H1 (cell line): ENCODE results near the gene ZBTB20. TPM values are rescaled to one million over a fixed set of nuclear protein-coding genes. Genes with fewer than 3 reads are reported as not detected.

Source experiments
- CTCF ChIA-PET: fragments of 300-600 bp; sonication (Branson Sonifier 250); formaldehyde crosslinking; loops from one replicate; lab custom pipeline; 2021; ENCODE audit not compliant: partially characterized antibody; lab: Charles Lee
- POLR2A ChIA-PET: fragments of 300-600 bp; sonication (Branson Sonifier 250); formaldehyde crosslinking; loops from one replicate; lab custom pipeline; 2021; ENCODE audit warnings: inconsistent platforms; ENCODE audit not compliant: partially characterized antibody; lab: Charles Lee
- DNase-seq, 2 experiments: peaks; one replicate each; pipeline versions ENCODE4 v3.0.0 to v3.0.0-alpha.2; 2010 to 2022; ENCODE audit warnings: low spot score in 2 of 2, low read depth in 1 of 2, mixed read lengths in 1 of 2
- FAIRE-seq: peaks from 2 replicates; lab custom pipeline; 2011; peaks lifted over from hg19 to GRCh38; lab: Jason Lieb, UNC
- H2AFZ ChIP-seq: 2 replicates; pipeline ENCODE4 v1.8.1; 2012; ENCODE audit warnings: low read length, inconsistent platforms
- H2AK5ac ChIP-seq: 2 replicates; pipeline ENCODE4 v1.6.1; 2013; ENCODE audit warnings: low read depth, low read length
- H2BK120ac ChIP-seq: replicated peaks from 2 replicates; pipeline ENCODE3; 2013; ENCODE audit warnings: low read depth, low read length, inconsistent platforms
- H2BK12ac ChIP-seq: 2 replicates; pipeline ENCODE4 v1.6.1; 2013; ENCODE audit warnings: low read depth, low read length
- H2BK15ac ChIP-seq: 2 replicates; pipeline ENCODE4 v1.6.1; 2013; ENCODE audit warnings: low read length
- H2BK20ac ChIP-seq: 2 replicates; pipeline ENCODE4 v1.6.1; 2013; ENCODE audit warnings: low read length
- H2BK5ac ChIP-seq: 2 replicates; pipeline ENCODE4 v1.6.1; 2013; ENCODE audit warnings: low read depth, low read length
- H3K14ac ChIP-seq: 2 replicates; pipeline ENCODE4 v1.6.1; 2013; ENCODE audit warnings: inconsistent platforms; ENCODE audit not compliant: insufficient read length
- H3K18ac ChIP-seq: 2 replicates; pipeline ENCODE4 v1.6.1; 2013; ENCODE audit warnings: low read length; ENCODE audit errors: extremely low read depth
- H3K23ac ChIP-seq: 2 replicates; pipeline ENCODE4 v1.6.1; 2013; ENCODE audit warnings: inconsistent platforms; ENCODE audit not compliant: insufficient read length
- H3K23me2 ChIP-seq: 2 replicates; pipeline ENCODE4 v1.6.1; 2013; ENCODE audit warnings: low read depth, low read length
- H3K27ac ChIP-seq: 2 replicates; pipeline ENCODE4 v1.6.1; 2011; ENCODE audit warnings: low read depth, low read length, inconsistent platforms
- H3K27me3 ChIP-seq, 4 experiments: replicated peaks in 1 of 4; 1 replicate in 1 of 4; 2 replicates in 3 of 4; pipeline versions ENCODE4 v1.6.1 to v1.8.1; 2011 to 2013; ENCODE audit warnings: low read length in 3 of 4, mild to moderate bottlenecking in 3 of 4, inconsistent platforms in 2 of 4, mixed read lengths in 2 of 4, moderate library complexity in 1 of 4; ENCODE audit not compliant: control insufficient read depth in 3 of 4, insufficient read depth in 3 of 4; ENCODE audit errors: extremely low read depth in 1 of 4
- H3K36me3 ChIP-seq, 4 experiments: 2 replicates each; pipeline versions ENCODE4 v1.6.1 to v1.8.1; 2011 to 2013; ENCODE audit warnings: mild to moderate bottlenecking in 4 of 4, low read length in 3 of 4, moderate library complexity in 2 of 4, control low read depth in 1 of 4, inconsistent platforms in 1 of 4; ENCODE audit not compliant: insufficient read depth in 4 of 4, control insufficient read depth in 2 of 4
- H3K4ac ChIP-seq: replicated peaks from 2 replicates; pipeline ENCODE3; 2013; ENCODE audit warnings: low read length, low read depth, mixed read lengths, inconsistent platforms; ENCODE audit not compliant: insufficient read length
- H3K4me1 ChIP-seq, 4 experiments: replicated peaks in 1 of 4; 1 replicate in 1 of 4; 2 replicates in 3 of 4; pipeline versions ENCODE4 v1.6.1 to v1.8.1; 2011 to 2013; ENCODE audit warnings: low read length in 3 of 4, inconsistent platforms in 2 of 4, mixed read lengths in 1 of 4; ENCODE audit not compliant: insufficient read depth in 4 of 4, control insufficient read depth in 3 of 4
- H3K4me2 ChIP-seq, 2 experiments: 2 replicates each; pipeline versions ENCODE4 v1.6.1 to v1.8.1; 2011 to 2013; ENCODE audit warnings: low read depth in 2 of 2, low read length in 2 of 2, control low read depth in 1 of 2, inconsistent platforms in 1 of 2, mild to moderate bottlenecking in 1 of 2; ENCODE audit not compliant: insufficient read depth in 1 of 2
- H3K4me3 ChIP-seq, 4 experiments: fragments of 200-600, 300-600 bp in 1 of 4; sonication (generic), shearing (Covaris generic), sonication (Bioruptor Twin) in 1 of 4; 2 replicates each; pipeline versions ENCODE4 v1.5.1 to v1.8.1; 2011 to 2016; ENCODE audit warnings: low read length in 4 of 4, low read depth in 3 of 4, control low read depth in 2 of 4, inconsistent platforms in 2 of 4, mild to moderate bottlenecking in 2 of 4, mixed read lengths in 1 of 4, moderate library complexity in 1 of 4; ENCODE audit not compliant: insufficient read depth in 2 of 4; ENCODE audit errors: extremely low read depth in 1 of 4
- H3K56ac ChIP-seq: replicated peaks from 2 replicates; pipeline ENCODE3; 2013; ENCODE audit warnings: low read depth, mild to moderate bottlenecking, mixed read lengths, low read length, inconsistent platforms; ENCODE audit not compliant: insufficient read length
- H3K79me1 ChIP-seq: 2 replicates; pipeline ENCODE4 v1.6.1; 2013; ENCODE audit warnings: low read depth, low read length, control low read depth
- H3K79me2 ChIP-seq, 2 experiments: 2 replicates each; pipeline versions ENCODE4 v1.6.1 to v1.8.1; 2012 to 2013; ENCODE audit warnings: low read length in 2 of 2, mild to moderate bottlenecking in 2 of 2, inconsistent platforms in 1 of 2; ENCODE audit not compliant: insufficient read depth in 2 of 2, control insufficient read depth in 1 of 2
- H3K9ac ChIP-seq, 4 experiments: replicated peaks in 1 of 4; 1 replicate in 1 of 4; 2 replicates in 3 of 4; pipeline versions ENCODE4 v1.6.1 to v1.8.1; 2011 to 2013; ENCODE audit warnings: low read depth in 3 of 4, low read length in 3 of 4, control low read depth in 2 of 4, mild to moderate bottlenecking in 2 of 4, moderate library complexity in 2 of 4, inconsistent platforms in 1 of 4; ENCODE audit errors: extremely low read depth in 1 of 4
- H3K9me3 ChIP-seq, 2 experiments: 2 replicates each; pipeline versions ENCODE4 v1.6.1 to v1.8.1; 2012 to 2013; ENCODE audit warnings: mild to moderate bottlenecking in 2 of 2, moderate library complexity in 2 of 2, control low read depth in 1 of 2, inconsistent platforms in 1 of 2, low read depth in 1 of 2, low read length in 1 of 2, mixed read lengths in 1 of 2; ENCODE audit not compliant: insufficient read depth in 2 of 2
- H4K20me1 ChIP-seq, 2 experiments: replicated peaks in 1 of 2; 2 replicates each; pipeline versions ENCODE3 to v1.8.1; 2011 to 2013; ENCODE audit warnings: inconsistent platforms in 2 of 2, low read length in 2 of 2, mild to moderate bottlenecking in 1 of 2; ENCODE audit not compliant: insufficient read depth in 2 of 2, control insufficient read depth in 1 of 2
- H4K5ac ChIP-seq: 2 replicates; pipeline ENCODE4 v1.6.1; 2013; ENCODE audit warnings: low read length, low read depth, mixed read lengths, inconsistent platforms; ENCODE audit not compliant: insufficient read length
- H4K8ac ChIP-seq: 2 replicates; pipeline ENCODE4 v1.8.0; 2013; ENCODE audit warnings: mild to moderate bottlenecking, moderate library complexity, low read length, inconsistent platforms; ENCODE audit not compliant: insufficient read depth; ENCODE audit errors: extremely low read depth
- H4K91ac ChIP-seq: replicated peaks from 2 replicates; pipeline ENCODE3; 2013; ENCODE audit warnings: low read length, mixed read lengths, inconsistent platforms; ENCODE audit not compliant: insufficient read length
- CBX5 ChIP-seq: fragments of 300-800, 300-1000 bp; sonication (generic); IDR thresholded peaks from 2 replicates; pipeline ENCODE4 v1.7.1; 2016; ENCODE audit warnings: antibody characterized with exemption, low read length, low read depth
- CHD1 ChIP-seq: IDR thresholded peaks from 2 replicates; pipeline ENCODE4 v1.6.1; 2012; ENCODE audit warnings: low read depth, low read length, improper control_type of control experiment
- SP4 ChIP-seq: IDR thresholded peaks from 2 replicates; pipeline ENCODE4 v1.6.1; 2012; ENCODE audit warnings: low read length, inconsistent platforms
- WGBS, 2 experiments: shearing (Covaris generic) in 1 of 2; methylation state at CpG; one replicate each; pipeline versions ENCODE4 v1.1.6 to v1.1.7; 2013 to 2015; ENCODE audit warnings: low lambda C conversion rate in 2 of 2, mixed read lengths in 2 of 2, inconsistent platforms in 1 of 2, low coverage in 1 of 2, missing lambda C conversion rate in 1 of 2; ENCODE audit not compliant: insufficient replicate concordance in 2 of 2, insufficient coverage in 1 of 2, insufficient read length in 1 of 2; ENCODE audit errors: extremely low coverage in 1 of 2, missing lambda C conversion rate in 1 of 2; 5-methylcytosine and 5-hydroxymethylcytosine counted together
- polyA plus RNA-seq, 7 experiments: library from polyadenylated mRNA; depleted of rRNA in 3 of 7; stranded (reverse) in 5 of 7; unstranded in 2 of 7; fragments of >200 nt in 5 of 7; fragments of 200-250 nt in 2 of 7; gene quantifications; 1 replicate in 5 of 7; 2 replicates in 1 of 7; 4 replicates in 1 of 7; pipeline versions ENCODE4 v1.2.1 to v1.2.3, GENCODE V29; 2011 to 2013; ENCODE audit warnings: missing spikeins in 2 of 7, mixed read lengths in 2 of 7
- total RNA-seq: library from RNA; stranded (reverse); fragmentation: NEBNext Ultra II Directional; extraction: Animal tissue kit (Norgen Biotek cat#: 25700); gene quantifications from 2 replicates; pipeline ENCODE4 v1.2.1, GENCODE V29; 2021
- TF ChIP-seq, protein P1 (sequence below): IDR thresholded peaks from 2 replicates; pipeline ENCODE4 v1.6.1; 2011; ENCODE audit warnings: low read length, improper control_type of control experiment

The ZBTB20 gene
- total and polyA plus RNA-seq, 2 of the 8 experiments (the other 6 are each of a cell fraction or from before 2014, with no cell fraction given), result 0.35 to 1.3 TPM

DNA sequence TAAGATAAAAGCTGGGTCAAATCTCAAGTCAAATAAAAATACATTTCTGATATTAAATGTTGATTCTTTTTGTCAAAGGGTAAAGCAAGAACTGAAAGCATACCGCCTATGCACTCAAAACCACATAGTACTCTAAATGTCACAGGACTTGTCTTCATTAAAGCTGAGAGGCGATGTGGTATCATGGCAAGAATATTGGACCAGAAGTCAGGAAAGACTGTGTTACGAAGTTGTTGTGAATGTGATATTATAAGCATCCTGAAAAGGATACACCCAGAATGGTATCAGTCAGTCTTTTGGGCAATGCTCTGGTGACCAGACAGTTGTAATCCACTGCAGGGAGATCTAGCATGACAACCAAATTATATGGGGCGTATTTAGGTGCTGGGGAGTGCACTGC lies 819.4 kb downstream of the ZBTB20 start:
- no peak overlapping the region for H3K18ac ChIP-seq
- no peaks in the 10 kb centered on the region for H3K27me3 ChIP-seq
- no peak overlapping the region for H3K23ac ChIP-seq
- ChIA-PET CTCF (no interaction called here), POLR2A (no interaction called here)
- no peak overlapping the region for H2AFZ ChIP-seq
- no peak overlapping the region for H3K27ac ChIP-seq
- WGBS, 2 experiments, result 94% methylated on average over 4 of the region's 4 CpGs; no CpG with 5 or more reads in 1 of the 2 experiments
- H2BK15ac ChIP-seq, result no peak overlapping the region
- H3K56ac ChIP-seq, result no peak overlapping the region
- no peak overlapping the region for H3K4ac ChIP-seq
- H3K9ac ChIP-seq, result no peak overlapping the region
- H3K9me3 ChIP-seq, result peaks cover 0 to 3% of the 10 kb centered on the region in 2 experiments; a peak in 1 of 4 replicates
- H2BK5ac ChIP-seq, result no peak overlapping the region
- no peak overlapping the region for H4K91ac ChIP-seq
- no peak overlapping the region for H2BK12ac ChIP-seq
- H3K14ac ChIP-seq, result no peak overlapping the region
- H2BK120ac ChIP-seq, result no peak overlapping the region
- no peak overlapping the region for H2BK20ac ChIP-seq
- TF ChIP-seq CBX5 (no peak), CHD1 (no peak), SP4 (no peak)
- TF ChIP-seq, protein P1, sequence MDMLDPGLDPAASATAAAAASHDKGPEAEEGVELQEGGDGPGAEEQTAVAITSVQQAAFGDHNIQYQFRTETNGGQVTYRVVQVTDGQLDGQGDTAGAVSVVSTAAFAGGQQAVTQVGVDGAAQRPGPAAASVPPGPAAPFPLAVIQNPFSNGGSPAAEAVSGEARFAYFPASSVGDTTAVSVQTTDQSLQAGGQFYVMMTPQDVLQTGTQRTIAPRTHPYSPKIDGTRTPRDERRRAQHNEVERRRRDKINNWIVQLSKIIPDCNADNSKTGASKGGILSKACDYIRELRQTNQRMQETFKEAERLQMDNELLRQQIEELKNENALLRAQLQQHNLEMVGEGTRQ, result no peak
- no peaks in the 10 kb centered on the region for H3K36me3 ChIP-seq
- H3K23me2 ChIP-seq, result no peaks in the 10 kb centered on the region
- no peaks in the 10 kb centered on the region for H3K79me1 ChIP-seq
- H4K5ac ChIP-seq, result no peak overlapping the region
- DNase-seq, result no peak
- no peak overlapping the region for H3K4me3 ChIP-seq
- H4K8ac ChIP-seq, result no peak overlapping the region
- no peak for FAIRE-seq
- H2AK5ac ChIP-seq, result no peak overlapping the region
- H4K20me1 ChIP-seq, result no peaks in the 10 kb centered on the region
- H3K79me2 ChIP-seq, result no peaks in the 10 kb centered on the region
- H3K4me2 ChIP-seq, result no peak overlapping the region
- H3K4me1 ChIP-seq, result peaks cover 0 to 3% (median 0%) of the 10 kb centered on the region in 4 experiments; a peak in 1 of 7 replicates
